HL-60/S4 treated with retinoic acid at 250 ng/mL for 4 days and 3 days (cell line): ENCODE results near the gene CAVIN1.
"Not testable (repeated sequence)": the region's sequence is repeated elsewhere in the genome, so short reads cannot be mapped to it uniquely, and the experiment has no call there.

Experiments
- in situ Hi-C: fragments of 300-500 bp; cut with MboI; formaldehyde crosslinking; loops from 2 replicates; pipeline ENCODE4 v1.7.0; 2022; ENCODE audit warnings: low sequenced_read_pairs

Gene CAVIN1

DNA sequence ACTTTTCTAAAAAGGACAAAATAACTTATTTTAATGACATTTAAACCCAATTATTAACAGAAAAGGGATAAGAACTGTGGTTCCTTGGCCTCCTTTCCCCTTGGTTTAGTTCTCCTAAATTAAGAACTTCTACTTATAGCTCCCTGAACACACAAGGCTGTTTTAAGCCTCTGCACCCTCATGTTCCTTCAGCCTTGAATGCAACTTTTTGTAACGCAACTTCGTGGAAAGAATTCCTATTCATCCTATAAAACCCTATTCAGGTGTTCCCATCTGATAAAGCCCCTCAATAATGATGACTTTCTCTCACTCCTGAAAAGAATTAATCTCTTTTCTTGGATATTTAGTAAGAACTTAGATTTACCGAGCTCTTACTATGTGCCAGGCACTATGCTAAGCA, 41.2 kb downstream of the CAVIN1 start:
- in situ Hi-C loops: no loop called here

DNA sequence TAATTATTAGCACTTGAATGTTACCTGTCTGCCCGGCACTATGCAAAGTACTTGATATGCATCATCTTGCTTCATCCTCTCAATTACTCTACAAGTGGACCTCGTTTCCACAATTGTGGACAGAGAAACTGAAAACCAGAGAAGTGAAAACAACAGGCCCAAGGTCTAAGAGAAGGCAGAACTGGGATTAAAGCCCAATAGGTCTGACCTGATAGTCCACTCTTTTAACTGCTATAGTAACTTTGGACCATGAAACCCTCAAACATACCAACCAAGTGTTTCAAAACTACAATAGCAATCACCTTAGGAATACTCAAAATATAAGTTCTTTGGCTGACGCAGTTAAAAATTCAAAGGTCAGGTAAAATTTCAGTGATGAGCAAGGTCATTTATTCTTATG, 42.1 kb downstream of the CAVIN1 start:
- in situ Hi-C loops: no loop called here

DNA sequence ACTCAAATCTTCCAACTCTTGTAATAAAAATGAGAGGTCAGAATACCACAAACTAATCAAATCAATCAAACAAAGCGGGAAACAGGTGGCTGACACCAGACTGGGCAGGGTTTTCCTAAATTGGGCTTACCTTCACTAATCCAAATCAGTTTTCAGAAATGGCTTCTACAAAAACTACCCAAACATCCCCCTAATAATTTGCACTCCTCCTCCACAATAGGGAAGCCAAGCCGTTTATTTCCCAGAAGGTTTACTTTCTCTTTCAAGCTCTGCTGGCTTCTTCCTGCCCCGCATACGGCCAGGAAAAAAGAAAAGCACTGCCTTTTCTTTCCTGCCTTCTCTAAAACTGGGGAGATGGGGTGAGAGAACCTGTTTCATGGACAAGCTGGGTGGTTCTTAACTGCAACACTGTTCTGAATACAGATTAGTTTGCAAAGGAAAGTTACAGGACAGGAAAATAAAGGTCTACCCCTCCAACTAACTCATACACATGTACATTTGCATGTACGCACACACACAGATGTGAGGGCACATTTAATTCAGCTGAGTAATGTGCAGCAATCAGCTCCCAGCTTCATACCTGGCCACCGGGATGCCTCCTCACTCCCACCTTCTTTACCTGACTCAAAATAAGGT, 44.0 kb downstream of the CAVIN1 start:
- in situ Hi-C loops: no loop called here

DNA sequence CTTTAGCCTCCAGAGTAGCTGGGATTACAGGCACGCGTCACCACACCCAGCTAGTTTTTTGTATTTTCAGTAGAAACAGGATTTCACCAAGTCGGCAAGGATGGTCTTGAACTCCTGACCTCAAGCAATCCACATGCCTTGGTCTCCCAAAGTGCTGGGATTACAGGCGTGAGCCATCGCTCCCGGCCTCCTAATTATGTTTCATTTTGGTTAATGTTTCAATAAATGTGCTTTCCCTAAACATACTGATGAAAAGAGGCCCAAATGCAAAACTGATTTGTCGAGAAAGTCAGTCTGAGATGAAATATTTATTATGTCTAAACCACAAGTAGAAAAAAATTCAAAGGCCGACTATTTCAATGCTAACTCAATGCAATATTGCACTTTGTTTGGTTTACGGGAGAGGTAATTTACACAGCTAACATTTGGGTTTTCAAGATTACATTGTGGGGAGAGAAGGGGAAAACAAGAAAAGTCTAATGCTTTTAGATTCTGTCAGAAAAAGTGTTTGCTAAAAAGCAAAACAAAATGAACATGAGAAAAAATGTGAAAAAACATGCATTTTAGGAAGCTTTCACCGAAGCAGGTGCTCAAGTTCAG, 44.6 kb downstream of the CAVIN1 start:
- in situ Hi-C loops: no loop called here

DNA sequence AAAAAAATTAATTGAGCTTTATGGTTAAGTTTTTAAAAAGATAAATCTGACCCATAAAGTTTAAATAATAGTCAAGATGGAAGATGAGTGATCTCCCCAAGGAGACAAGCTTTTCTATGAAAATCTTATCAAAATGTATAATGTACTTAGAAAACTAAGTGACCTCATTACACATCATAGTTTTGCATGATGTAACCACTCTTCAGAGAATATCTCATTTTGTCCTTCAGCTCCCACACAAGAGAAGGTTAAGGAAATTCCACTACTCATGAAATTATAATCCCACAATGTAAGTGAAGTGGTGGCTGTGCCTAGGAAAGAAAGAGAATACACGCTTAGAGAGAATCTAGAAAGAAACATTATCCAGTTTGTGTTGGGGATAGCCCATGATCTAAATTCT, 49.2 kb downstream of the CAVIN1 start:
- in situ Hi-C loops: no loop called here

DNA sequence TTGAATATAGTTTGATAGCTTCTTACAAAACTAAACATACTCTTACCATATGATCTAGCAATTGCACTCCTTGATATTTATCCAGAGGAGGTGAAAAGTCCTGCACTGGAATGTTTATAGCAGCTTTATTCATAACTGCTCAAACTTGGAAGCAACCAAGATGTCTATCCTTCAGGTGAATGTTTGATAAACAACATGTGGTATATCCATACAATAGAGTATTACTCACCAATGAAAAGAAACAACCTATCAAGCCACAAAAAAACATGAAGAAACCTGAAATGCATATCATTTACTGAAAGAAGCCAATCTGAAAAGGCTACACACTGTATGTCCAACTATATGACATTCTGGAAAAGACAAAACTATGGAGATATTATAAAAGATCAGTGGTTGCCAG, 50.9 kb downstream of the CAVIN1 start:
- in situ Hi-C loops: no loop called here

DNA sequence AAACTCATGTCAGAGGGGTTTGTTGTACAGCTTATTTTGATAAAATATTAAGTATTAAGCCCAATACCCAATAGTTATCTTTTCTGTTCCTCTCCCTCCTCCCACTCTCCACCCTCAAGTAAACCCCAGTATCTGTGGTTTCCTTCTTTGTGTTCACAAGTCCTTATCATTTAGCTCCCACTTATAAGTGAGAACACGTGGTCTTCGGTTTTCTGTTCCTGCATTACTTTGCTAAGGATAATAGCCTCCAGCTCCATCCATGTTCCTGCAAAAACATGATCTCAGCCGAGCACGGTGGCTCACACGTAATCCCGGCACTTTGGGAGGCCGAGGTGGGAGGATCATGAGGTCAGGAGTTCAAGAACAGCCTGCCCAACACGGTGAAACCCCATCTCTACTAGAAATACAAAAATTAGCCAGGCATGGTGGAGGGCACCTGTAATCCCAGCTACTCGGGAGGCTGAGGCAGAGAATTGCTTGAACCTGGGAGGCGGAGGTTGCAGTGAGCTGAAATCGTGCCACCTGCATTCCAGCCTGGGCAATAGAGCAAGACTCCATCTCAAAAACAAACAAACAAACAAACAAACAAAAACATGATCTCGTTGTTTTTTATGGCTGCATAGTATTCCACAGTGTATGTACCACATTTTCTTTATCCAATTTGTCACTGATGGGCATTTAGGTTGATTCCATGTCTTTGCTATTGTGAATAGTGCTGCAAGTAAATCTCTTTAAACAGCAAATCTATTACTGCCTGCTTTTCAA, 54.1 kb downstream of the CAVIN1 start:
- in situ Hi-C loops: not testable (repeated sequence)

DNA sequence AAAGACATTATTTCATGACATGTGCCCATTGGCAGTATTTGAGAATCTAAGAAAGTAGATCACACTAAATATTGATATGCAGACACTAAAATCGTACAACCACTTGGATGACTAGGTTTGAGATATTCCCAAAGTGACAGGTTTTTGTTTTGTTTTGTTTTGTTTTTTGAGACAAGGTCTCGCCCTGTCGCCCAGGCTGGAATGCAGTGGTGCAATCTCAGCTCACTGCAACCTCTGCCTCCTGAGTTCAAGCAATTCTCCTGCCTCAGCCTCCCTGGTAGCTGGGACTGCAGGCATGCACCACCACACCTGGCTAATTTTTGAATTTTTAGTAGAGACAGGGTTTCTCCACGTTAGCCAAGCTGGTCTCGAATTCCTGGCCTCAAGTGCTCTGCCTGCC, 54.7 kb downstream of the CAVIN1 start:
- in situ Hi-C loops: not testable (repeated sequence)

DNA sequence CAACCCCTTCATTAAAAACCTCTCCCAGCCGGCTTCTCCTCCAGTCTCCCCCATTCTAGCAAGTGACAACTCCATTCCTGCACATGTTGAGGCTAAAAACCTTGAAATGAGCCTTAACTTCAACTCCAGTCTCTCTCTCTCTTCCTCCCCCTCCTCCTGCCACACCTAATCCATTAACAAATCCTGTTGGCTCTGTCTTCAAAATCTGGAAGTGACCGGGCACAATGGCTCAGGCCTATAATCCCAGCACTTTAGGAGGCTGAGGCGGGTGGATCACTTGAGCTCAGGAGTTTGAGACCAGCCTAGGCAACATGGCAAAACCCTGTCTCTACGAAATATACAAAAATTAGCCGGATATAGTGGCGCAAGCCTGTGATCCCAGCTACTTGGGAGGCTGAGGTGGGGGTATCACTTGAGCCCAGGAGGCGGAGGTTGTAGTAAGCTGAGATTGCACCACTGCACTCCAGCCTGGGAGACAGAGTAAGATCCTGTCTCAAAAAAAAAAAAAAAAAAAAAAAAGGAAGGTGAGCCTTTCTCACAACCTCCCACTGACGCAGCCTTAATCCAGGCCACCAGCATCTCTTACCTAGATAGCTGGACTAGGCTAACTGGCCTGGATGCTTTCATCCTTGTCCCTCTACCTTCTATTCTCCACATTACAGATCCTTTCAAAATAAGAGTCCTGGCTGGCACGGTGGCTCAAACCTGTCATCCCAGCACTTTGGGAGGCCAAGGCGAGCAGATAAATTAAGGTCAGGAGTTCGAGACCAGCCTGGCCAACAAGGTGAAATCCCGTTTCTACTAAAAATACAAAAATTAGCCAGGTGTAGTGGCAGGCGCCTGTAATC, 56.7 kb downstream of the CAVIN1 start:
- in situ Hi-C loops: not testable (repeated sequence)

DNA sequence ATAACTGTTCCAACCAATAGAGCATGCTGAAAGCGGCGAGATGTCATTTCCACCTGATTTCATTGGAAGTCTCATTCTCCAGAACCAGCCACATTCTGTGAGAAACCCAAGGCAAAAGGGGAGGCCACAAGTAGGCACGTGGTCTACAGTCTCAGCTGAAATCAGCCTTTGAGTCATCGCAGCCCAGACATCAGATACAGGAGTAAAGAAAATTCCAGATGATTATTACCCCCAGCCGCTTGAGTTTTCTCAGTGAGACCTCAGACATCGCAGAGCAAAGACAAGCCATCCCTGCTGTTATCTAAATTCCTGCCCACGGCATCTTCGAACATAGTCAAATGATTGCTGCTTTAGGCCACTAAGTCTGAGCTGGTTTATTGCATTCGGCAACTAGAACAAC, 57.9 kb downstream of the CAVIN1 start:
- in situ Hi-C loops: no loop called here

DNA sequence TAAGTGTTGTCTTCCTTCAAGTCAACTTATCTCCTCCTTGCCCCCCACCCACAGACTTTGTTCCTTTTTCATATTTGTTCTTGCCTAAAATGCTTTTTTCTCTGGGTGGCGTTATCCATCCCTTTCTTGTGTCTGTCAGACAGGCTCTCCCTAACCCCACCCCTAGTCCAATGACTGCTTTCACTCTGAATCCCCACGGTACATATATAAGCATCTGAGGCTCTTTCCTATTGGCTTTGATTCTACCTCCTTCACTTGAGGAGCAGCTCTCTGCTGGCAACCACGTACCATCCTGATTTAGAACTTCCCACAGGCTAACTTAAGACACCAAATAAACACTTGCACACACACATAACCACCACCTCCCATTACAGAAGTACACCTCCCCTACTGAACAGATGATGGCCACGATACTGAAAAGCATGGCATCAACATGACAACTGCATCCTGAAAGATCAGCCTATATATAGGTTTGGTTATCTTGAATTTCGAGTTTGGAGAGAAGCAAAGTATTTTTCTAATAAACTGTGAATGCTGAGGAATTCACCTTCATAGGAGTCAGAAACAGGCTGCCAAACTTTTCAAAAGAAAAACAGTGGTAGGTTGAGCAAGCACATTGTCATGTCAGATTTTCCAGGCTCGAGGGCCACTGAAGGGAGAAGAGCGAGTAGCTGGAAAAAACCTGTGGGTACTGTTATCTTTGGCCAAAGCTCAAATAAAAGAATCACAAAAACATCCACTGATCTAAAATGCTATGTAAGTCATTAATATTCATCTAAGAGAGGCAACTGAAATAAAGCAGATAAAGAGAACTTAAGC, 59.1 kb downstream of the CAVIN1 start:
- in situ Hi-C loops: no loop called here

DNA sequence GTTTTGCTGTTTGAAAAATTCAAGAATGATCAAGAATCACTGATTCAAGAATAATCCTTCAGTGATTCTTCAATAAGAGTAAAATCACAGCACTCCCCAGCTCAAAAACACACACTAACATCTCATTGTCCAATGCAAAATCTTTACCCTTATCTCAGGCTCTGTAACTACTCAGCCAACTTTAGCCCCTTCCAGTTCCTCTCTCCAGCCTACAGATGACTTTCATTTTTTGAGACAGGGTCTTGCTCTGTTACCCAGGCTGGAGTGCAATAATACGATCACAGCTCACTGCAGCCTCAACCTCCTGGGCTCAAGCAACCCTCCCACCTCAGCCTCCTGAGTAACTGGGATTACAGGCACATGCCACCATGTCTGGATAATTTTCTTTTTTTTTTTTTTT, 59.8 kb downstream of the CAVIN1 start:
- in situ Hi-C loops: no loop called here

DNA sequence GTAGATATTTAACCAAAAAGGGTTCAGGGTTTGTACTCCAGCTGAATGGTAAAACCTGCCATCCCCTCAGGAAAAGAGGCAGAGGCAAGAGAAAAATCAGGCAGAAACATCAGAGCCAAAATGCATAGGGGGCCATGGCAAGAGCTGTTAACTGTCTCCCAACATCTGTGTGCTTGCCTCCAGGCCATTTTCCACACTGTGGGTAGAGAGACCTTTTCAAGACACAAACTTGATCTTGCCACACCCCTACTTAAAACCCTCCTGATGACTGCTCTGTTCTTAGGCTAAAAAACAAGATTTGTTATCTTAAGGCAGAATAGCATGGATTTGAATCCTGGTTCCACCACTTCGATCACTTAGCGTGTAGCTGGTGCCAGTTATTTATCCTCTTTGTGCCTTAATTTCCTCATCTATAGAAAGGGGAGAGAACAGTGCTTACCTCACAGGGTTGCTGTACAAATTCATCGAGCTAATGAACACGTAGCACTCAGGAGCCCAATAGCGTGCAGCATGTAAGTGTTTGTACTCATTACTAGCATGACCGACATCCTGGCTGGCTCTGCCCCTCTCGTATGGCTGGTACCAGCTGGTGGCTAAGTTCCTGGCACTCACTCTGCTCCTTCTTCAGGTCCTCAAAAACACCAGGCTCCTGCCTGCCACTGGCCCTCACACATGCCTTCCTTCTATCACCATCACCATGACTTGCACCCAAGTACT, 60.7 kb downstream of the CAVIN1 start:
- in situ Hi-C loops: no loop called here

DNA sequence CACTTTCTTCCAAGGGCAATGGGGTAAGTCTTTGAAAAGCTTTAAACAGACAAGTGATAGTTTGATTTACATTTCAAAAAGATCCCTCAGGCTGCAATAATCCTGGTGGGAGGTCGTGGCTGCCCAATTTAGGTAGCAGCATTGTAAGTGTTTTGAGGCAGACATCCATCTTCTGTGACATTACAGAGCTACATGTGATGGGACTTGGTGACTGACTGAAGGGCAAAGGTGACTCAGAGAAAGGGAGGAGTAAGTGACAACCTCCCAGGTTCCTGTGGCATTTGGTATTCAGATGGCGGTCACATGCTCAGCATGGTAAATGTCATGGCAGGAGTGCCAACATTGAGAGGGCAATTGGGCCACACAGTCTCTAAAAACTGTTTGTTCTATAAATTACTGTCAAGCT, 61.3 kb downstream of the CAVIN1 start:
- in situ Hi-C loops: no loop called here

DNA sequence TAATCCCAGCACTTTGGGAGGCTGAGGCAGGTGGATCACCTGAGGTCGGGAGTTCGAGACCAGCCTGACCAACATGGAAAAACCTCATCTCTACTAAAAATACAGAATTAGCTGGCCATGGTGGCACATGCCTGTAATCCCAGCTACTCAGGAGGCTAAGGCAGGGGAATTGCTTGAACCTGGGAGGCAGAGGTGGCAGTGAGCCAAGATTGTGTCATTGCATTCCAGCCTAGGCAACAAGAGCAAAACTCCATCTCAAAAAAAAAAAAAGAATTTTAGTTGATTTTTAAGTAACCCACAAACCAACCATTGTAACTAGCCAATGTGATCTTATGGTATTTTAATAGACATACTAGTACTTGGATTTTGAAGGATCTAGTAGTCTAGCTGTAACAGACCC, 62.7 kb downstream of the CAVIN1 start:
- in situ Hi-C loops: not testable (repeated sequence)

DNA sequence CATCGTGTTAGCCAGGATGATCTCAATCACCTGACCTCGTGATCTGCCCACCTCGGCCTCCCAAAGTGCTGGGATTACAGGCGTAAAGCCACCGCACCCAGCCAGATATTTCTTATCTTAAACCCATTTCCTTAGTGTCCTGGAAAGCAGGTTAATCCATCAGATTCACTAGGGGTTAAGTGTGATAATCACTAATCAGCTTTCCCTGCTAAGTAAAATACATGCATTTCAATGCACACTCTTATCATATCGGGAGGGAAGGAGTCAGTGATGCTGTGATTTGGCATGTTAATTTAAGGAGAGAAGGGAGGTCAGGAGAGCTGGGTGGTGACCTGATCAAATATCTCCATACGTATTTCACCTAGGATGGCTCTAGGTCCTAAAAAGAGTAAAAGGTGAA, 63.9 kb downstream of the CAVIN1 start:
- in situ Hi-C loops: no loop called here

DNA sequence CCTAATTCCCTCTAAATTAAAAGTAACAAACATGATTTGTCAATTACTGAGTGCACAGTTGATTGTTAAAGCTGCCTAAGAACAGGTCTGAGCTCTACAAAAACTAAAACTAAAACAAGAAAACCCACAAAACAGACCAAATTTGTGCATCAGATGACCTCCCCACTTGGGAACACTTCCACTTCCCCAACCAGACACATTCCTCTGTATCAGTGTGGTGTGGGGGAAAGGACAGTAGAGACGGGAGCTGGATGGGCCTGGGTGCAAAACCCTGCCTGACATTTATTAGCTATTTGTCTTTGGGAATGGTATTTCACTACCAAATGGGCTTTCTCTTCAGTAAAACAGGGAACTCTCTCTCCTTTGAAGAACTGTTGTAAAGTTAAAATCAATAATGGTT, 64.6 kb downstream of the CAVIN1 start:
- in situ Hi-C loops: no loop called here

DNA sequence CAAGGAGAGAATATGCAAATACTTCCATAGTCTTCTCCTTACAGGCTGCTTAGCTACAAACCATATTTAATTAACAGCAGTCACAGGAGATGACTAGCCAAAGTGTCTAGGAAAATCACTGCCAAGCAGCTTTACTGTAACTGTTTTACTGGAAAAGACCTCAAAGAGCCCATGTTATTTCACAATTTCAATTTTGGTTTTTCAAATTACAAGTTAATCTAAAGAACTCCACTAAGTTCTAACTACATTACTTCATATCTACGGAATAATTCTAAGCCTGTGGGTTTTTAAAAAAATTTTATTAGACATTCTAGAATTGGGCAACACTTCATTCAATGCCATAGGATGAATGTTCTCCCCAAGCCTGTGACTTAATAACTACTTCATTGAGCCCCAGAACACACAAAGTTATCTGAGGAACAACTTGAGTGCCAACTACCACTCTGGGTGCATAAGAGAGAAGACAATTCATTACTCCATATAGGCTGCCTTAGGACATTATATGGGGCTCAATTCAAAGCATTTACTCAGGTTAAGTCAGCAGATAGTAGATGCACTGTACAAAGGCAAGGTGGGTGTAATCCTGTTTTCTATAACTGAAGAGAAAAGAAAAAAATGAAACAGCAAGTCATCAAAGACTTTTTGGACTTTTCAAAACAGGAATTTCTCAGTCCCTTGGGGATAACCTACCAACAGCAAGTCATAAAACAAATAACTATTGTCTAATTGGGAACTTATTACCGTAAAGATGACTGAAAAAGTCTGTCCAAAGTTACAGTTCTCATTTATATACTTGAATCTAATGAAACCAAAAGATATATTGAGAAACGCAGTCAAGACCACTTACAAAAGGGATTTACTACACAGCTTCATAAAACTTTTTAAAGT, 67.9 kb downstream of the CAVIN1 start:
- in situ Hi-C loops: no loop called here
